ENCODE measurements around the gene HTR2B.
"Not testable (repeated sequence)": the region's sequence is repeated elsewhere in the genome, so short reads cannot be mapped to it uniquely, and the experiment has no call there.

The HTR2B gene

GRCh38 chr2:231099918-231100317, 24.9 kb downstream of the HTR2B start:
- no peak for FAIRE-seq
- no peak for DNase-seq (ENCODE audit: low spot score)

GRCh38 chr2:231094736-231095346, 30.0 kb downstream of the HTR2B start:
- DNase-seq (ENCODE audit: low spot score) (no peak), FAIRE-seq (no peak)

- FAIRE-seq = no peak
- DNase-seq (ENCODE audit: low spot score) = no peak
Observed at GRCh38 chr2:231093933-231094332, 30.9 kb downstream of the HTR2B start.

GRCh38 chr2:231088754-231089153, 36.1 kb downstream of the HTR2B start:
- FAIRE-seq (no peak), DNase-seq (ENCODE audit: low spot score) (no peak)

- FAIRE-seq (no peak), DNase-seq (ENCODE audit: low spot score) (no peak)
Observed at GRCh38 chr2:231084565-231084964, 40.3 kb downstream of the HTR2B start.

GRCh38 chr2:231069379-231070054, 55.3 kb downstream of the HTR2B start:
- no peak for DNase-seq (ENCODE audit: low spot score)
- no peak for FAIRE-seq

- DNase-seq (ENCODE audit: low spot score) (no peak), FAIRE-seq (no peak)
Observed at GRCh38 chr2:231068525-231069222, 56.2 kb downstream of the HTR2B start.

GRCh38 chr2:231067531-231067930, 57.3 kb downstream of the HTR2B start:
- not testable (repeated sequence) for FAIRE-seq; DNase-seq (ENCODE audit: low spot score)

- no peak for FAIRE-seq
- DNase-seq (ENCODE audit: low spot score) = no peak
Observed at GRCh38 chr2:231065966-231066365, 58.9 kb downstream of the HTR2B start.

GRCh38 chr2:231063347-231063746, 61.5 kb downstream of the HTR2B start:
- DNase-seq (ENCODE audit: low spot score) (no peak), FAIRE-seq (no peak)

- FAIRE-seq = no peak
Observed at GRCh38 chr2:231062776-231063175, 62.1 kb downstream of the HTR2B start.

GRCh38 chr2:231059756-231060155, 65.1 kb downstream of the HTR2B start:
- DNase-seq (ENCODE audit: low spot score) = no peak
- FAIRE-seq = no peak

More at GRCh38 chr2:231062776-231063175, 62.1 kb downstream of the HTR2B start:
- no peak for DNase-seq (ENCODE audit: low spot score)

- DNase-seq (ENCODE audit: low spot score) (no peak), FAIRE-seq (no peak)
Observed at GRCh38 chr2:231058761-231059550, 65.9 kb downstream of the HTR2B start.
